HG02870 (cell line): ENCODE measurements around the gene AMHR2.
"Not testable (repeated sequence)": the region's sequence is repeated elsewhere in the genome, so short reads cannot be mapped to it uniquely, and the experiment has no call there.

Source experiments
- ATAC-seq: cut with Tn5 transposase; IDR thresholded peaks from one replicate; pipeline ENCODE4 v1.9.1; 2021; ENCODE audit warnings: mild to moderate bottlenecking, moderate library complexity; ENCODE audit not compliant: unreplicated experiment

Gene AMHR2

GRCh38 chr12:53423597-53423996, at the start of gene AMHR2:
AMHR2 (plus strand) TSS chr12:53423855; CDS start chr12:53423935, 80 bp downstream.
- ATAC-seq = no peak

- not testable (repeated sequence) for ATAC-seq
Observed at GRCh38 chr12:53374277-53374676, 49.4 kb upstream of the AMHR2 start.

DNA sequence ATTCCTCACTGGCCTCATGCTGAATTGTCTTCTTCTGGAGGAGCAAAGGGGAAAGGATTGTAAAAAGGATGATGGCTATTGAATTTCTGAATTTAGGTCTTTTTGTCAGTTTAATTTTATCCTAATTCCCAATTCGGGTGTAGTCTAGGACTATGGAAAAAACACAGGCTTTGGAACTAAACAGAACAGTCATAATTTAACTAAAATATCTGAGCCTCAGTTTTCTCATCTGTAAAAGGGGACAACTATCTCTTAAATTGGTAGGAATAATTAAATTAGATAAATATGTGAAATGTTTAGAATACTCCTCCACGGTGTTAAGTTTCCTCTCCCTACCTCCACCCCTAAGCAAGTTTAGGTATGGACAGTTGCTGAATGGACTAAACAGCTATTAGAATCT, 46.9 kb upstream of the AMHR2 start:
- no peak for ATAC-seq

- ATAC-seq = no peak
Observed at GRCh38 chr12:53378222-53378621, 45.4 kb upstream of the AMHR2 start.

GRCh38 chr12:53378724-53379388, 44.8 kb upstream of the AMHR2 start:
- no peak for ATAC-seq

DNA sequence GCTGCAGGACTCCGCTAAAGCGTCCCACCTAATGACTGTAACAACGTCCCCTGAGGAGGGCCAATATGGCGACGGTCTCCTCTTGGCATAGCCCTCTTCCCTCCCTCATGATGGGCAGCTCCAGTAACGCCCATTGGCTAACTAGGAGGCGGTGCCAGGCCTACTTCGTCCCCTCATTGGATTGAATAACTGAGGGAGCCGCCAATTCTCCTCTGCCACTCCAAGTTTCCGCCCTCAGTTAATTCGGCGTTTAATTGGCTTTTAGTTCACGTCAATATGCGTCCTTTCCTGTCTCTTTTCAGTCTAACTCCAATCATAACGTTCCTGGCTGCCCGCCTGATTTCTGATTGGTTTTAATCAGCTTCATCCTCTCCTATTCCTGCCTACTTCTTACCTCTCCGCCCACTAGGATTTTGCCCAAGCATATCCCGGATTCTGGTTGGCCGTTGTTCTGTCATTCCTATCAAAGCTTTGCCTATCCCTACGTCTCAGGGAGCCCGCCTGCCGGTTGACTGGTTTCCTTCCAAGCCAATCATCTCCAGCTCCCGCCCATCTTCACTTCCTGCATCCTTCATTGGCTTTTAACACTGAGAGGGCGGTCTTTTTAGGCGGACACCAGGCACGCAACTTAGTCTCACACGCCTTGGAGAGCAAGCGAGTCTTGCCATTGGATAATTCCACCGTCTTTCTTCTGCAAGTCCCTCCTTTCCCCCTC, 44.1 kb upstream of the AMHR2 start:
- ATAC-seq = peak; percentile 69

- peak; percentile 32 for ATAC-seq
Observed at GRCh38 chr12:53380104-53380793, 43.4 kb upstream of the AMHR2 start, which contains the start of gene SP1. SP1 (plus strand) TSS chr12:53380176; CDS start chr12:53380292, 116 bp downstream.

DNA sequence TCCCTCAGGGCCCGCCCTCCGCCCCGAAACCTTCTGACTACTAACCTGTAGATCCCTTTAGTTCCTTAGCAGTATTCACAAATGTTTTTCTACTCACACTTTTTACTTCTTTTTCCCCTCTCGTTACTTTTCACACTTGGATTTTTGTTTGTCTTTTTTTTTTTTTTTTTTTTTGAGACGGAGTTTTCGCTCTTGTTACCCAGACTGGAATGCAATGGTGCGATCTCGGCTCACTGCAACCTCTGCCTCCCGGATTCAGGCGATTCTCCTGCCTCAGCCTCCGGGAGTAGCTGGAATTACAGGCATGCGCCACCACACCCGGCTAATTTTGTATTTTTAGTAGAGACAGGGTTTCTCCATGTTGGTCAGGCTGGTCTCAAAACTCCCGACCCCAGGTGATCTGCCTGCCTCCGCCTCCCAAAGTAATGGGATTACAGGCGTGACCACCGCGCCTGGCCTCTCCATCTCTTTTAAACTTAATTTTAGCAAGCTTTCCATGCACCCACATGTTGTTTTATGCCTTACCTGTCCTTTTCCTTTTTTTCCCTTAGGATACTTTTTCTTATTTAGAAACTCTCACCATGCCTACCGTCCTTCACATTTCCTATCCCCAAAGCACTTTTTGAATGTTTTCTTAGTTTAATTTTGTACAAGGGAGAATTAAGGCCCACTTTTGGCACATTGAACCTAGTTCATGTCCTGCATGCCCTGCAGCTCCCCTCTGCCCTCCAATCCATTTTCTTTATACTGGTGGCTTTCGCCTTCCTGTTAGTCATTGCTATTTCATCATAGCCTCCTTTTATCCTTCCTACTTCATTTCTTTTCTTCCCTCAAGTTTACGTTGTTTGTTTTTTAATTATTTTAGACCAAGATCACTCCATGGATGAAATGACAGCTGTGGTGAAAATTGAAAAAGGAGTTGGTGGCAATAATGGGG, 42.6 kb upstream of the AMHR2 start:
- ATAC-seq = no peak

GRCh38 chr12:53381731-53382630, 41.7 kb upstream of the AMHR2 start:
- no peak for ATAC-seq

GRCh38 chr12:53383258-53383657, 40.4 kb upstream of the AMHR2 start:
- no peak for ATAC-seq

GRCh38 chr12:53386381-53386780, 37.3 kb upstream of the AMHR2 start:
- ATAC-seq = not testable (repeated sequence)

GRCh38 chr12:53388932-53389331, 34.7 kb upstream of the AMHR2 start:
- no peak for ATAC-seq

DNA sequence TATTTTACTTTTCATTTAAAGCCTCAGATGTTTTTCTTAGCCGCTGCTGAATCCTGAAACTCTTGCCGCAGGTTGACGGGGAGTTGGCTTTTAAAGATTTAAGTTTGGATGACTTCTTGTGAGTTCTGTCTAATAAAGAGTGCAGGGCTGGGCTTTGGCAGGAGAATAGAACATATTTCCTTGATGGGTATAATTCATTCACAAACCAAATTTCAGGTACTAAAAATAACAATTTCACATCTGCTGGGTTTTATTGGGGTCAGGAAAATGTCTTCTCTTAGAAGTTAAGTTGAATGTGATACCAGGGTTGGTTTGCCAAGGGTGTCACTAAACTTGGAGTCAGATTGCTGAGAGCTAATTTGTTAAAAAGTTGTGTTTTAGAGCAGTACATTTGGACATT, 34.0 kb upstream of the AMHR2 start:
- ATAC-seq = no peak

DNA sequence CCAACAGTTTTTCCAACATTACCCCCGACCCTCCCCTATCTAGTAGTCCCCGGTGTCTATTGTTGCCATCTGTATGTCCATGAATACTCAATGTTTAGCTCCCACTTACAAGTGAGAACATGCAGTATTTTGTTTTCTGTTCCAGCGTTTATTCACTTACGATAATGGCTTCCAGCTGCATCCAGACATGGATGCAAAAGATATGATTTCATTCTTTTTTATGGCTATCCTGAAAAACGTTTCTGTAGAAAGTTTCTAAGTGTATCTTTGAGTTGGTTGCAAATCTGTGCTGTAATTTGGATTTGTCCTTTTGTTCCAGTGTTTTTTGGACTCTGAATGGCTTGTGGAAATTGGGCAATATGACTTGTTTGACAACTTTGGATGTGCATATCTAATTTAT, 31.9 kb upstream of the AMHR2 start:
- no peak for ATAC-seq

DNA sequence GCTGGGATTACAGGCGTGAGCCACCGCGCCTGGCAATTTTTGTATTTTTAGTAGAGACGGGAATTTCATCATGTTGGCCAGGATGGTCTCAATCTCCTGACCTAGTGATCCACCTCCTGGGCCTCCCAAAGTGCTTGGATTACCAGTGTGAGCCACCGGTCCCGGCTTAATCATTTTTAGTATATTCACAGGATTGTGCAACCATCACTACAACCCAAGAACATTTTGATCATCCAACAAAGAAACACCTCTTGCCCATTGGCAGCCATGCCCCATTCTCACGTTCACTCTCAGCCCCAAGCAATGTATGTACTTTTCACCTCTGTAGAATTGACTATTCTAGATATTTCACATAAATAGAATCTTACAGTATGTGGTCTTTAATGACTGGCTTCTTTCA, 23.8 kb upstream of the AMHR2 start:
- ATAC-seq = no peak

- not testable (repeated sequence) for ATAC-seq
Observed at GRCh38 chr12:53402351-53402750, 21.3 kb upstream of the AMHR2 start.

GRCh38 chr12:53402871-53403270, 20.8 kb upstream of the AMHR2 start:
- no peak for ATAC-seq

DNA sequence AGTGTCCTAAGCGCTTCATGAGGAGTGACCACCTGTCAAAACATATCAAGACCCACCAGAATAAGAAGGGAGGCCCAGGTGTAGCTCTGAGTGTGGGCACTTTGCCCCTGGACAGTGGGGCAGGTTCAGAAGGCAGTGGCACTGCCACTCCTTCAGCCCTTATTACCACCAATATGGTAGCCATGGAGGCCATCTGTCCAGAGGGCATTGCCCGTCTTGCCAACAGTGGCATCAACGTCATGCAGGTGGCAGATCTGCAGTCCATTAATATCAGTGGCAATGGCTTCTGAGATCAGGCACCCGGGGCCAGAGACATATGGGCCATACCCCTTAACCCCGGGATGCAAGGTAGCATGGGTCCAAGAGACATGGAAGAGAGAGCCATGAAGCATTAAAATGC, 12.7 kb upstream of the AMHR2 start:
- no peak for ATAC-seq

DNA sequence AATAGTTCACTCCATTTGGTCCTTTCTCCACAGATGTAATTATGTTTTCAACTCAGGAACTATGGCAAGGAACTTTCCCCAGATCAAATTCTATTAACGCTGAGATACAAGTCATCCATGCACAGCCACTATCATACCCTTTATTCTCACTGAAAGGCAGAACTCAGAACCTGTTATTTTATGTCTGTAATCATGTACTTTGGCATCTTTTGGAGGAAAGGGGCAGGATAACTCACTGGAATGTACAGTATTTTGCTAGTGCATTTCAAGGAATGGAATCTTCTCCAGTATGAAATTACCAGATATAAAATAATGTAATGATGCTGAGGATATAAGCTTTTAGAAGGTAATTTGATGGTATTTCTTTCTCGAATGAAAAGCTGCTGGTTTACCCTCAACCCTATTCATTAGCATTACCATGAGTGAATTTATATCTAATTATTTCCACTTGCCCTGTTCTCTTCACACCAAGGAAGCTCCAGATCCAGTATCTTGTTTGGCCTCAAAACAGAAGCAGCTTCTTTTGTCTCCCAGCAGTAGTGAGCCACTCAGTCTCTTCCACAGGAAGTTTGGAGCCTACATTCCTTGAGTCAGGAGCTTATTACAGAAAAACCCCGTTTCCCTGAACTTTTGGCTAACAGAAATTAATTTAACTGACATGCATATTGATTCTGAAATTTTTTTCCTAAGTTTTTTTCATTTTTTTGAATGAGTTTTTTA, 10.0 kb upstream of the AMHR2 start:
- no peak for ATAC-seq
